ENCODE measurements around the gene BAZ1A.
A peak's percentile ranks its signal among the peaks of the same experiment; 100 is the strongest.

Gene BAZ1A

GRCh38 chr14:34715127-34715863 lies 159.9 kb downstream of the BAZ1A start:
- no peak for DNase-seq

DNA sequence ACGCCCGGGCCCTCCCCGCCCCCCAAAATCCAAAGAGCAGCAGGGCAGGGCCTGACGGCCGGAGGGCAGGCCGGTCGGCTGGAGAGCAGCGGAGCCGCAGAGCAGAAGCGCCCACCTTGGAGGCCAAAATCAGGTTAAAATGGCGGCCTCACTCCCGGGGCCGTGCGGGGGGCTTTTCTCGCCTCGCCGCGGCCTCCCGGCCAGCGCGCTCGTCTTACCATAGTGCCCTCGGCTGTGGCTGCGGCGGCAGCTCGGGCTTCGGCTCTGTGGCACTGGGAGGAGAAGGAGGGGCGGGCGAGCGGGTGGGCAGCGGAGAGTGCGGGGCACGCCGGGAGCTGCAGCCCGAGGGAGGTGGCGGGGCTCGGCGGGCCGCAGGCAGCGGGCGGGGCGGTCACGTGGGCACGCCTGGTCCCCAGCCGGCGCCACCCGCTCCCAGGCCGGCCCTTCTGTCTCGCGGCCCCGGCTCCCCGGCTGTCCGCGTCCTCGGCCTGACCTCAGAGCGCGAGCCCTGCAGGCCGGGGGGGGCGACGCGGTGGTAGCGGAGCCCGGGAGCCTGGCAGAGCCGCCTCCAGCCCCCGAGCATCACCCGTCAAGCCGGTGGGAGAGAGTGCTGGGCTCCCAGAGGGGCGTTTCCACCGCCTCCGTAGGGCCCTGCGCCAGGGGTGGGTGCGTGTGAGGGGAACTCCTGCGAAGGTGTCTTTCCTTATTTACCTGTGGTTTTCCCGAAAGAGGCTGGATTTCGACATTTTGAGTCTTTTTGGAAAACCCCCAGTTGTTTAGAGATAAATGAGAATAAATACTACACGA lies 160.6 kb downstream of the BAZ1A start, which contains the start of gene CFL2:
CFL2 (minus strand) TSS at position 274 of the 807 bp plus-strand sequence; CDS start at position 221, 53 bp downstream.
- DNase-seq: peak; percentile 87

GRCh38 chr14:34713681-34714319 lies 161.4 kb downstream of the BAZ1A start:
- peak; percentile 92 for DNase-seq

DNA sequence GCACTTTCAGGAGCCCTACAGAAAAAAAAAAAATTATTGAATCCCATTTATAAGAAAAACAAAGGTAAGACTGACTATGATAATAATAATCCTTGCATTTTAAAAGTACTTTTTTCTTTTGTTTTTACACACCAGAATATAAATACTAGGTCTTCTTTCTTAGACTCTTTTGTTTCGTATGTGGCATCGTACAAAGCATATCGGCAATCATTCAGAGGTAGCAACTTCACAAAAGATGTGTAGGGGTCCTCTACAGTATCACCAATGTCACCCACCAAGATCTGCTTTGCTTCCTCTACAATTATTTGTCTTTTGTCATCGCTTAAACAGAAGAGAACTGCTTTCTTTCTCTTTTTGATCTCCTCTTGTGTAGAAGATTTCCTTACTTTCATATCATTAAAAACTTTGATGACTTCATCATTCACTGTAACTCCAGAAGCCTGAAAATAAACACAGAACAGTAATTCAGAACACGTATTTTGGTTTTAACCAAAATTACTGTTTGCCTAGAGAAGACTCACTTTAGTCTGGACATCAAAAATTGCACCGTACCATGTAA lies 162.0 kb downstream of the BAZ1A start:
- no peak for DNase-seq

DNA sequence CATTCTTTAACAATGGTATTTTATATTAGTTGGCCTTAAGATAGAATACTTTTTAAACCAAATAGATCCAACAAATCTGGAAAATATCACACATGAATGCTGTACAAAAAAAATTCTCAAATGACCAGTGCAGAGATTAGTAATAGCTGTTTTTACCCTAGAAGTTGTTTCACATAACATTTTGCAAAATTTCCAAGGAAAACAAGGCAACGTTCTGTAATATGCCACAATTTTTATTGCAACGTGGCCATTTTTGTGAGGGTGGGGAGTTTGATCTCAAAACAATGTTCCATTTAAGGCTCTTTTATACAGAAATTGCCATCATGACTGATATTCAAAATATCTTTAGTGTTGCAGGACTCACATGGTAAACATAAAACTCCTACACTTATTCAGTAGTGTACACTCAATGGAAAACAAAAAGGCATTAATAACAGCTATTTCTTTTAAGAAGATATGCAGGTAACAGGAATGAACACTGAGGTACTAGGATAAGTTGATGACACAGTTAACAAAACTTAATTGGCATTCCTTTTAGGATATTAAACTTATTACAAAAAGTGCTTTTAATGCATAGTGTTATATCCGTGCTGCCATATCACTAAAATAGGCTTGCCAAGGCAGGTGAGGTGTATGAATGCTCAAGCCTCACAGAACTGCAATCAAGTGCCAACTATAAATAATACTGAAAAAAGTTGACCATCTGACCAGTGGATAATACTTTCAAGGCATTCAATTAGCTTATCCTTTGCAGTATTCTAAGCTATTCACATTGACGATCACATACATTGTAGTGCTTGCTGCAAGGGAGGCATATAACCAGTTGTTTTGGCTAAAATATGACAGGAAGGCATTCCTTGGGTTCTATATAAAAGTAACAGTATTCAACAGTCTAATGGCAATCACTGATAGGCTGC lies 163.1 kb downstream of the BAZ1A start:
- DNase-seq: peak; percentile 55

DNA sequence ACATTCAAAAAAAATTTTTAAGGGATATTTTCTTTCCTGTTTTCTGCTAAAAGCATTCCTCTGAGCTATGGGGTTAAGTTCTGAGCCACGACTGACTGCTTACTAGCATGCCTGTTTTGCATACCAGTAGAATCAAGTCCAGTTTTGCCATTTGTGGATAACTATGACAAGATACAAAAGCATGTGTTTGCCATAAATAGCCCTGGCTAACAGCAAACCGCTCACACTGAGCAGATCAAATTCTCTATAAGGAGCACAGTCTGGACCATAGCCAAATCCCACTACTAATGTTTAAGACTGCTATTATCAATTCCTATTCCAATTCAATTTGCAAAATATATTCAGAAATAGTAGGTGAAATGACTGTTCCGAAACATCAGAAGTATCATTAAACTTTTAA lies 164.0 kb downstream of the BAZ1A start:
- peak; percentile 97 for DNase-seq

GRCh38 chr14:34710744-34711143 lies 164.4 kb downstream of the BAZ1A start:
- peak; percentile 67 for DNase-seq

GRCh38 chr14:34710006-34710405 lies 165.2 kb downstream of the BAZ1A start:
- DNase-seq: no peak

- DNase-seq: no peak
These were observed 167.4 kb downstream of the BAZ1A start for GRCh38 chr14:34707722-34708121.
